ENCODE results near the gene DNAJB12.

DNAJB12 gene

GRCh38 chr10:72285972-72286521 lies 68.7 kb downstream of the DNAJB12 start:
- no peak for DNase-seq

- no peak for DNase-seq
These were observed 71.6 kb downstream of the DNAJB12 start for GRCh38 chr10:72283131-72283530.

All from 8988T (cell line).